HepG2 (cell line): ENCODE results near the gene SMC1B. TPM values are rescaled to one million over a fixed set of nuclear protein-coding genes. Genes with fewer than 3 reads are reported as not detected.

Experiments used
- ATAC-seq: fragments of 200-7000 bp; cut with Tn5 transposase; 3 replicates; pipeline ENCODE4 v1.9.1; 2020; ENCODE audit warnings: mild to moderate bottlenecking, moderate library complexity
- BruUV-seq: library from RNA; stranded (reverse); fragments of 400-500 nt; replicated peaks from 2 replicates; lab custom pipeline; 2021; lab: Mats Ljungman, UMichigan
- CTCF ChIA-PET: fragments of 300-600 bp; formaldehyde crosslinking; extraction: SDS; loops from one replicate; lab custom pipeline; 2021; ENCODE audit warnings: low total read pairs, inconsistent platforms, low intra/inter-chr PET ratio; lab: Yijun Ruan, JAX
- POLR2A ChIA-PET: fragments of 350-600 bp; sonication (Branson Sonifier 250); formaldehyde crosslinking; loops from one replicate; lab custom pipeline; 2020; ENCODE audit warnings: antibody characterized with exemption, inconsistent platforms; lab: Yijun Ruan, JAX
- DNase-seq: peaks from one replicate; pipeline ENCODE4 v3.0.0-alpha.2; 2015; ENCODE audit warnings: low spot score
- FAIRE-seq: peaks from 3 replicates; lab custom pipeline; 2011; peaks lifted over from hg19 to GRCh38; lab: Jason Lieb, UNC
- H2AFZ ChIP-seq: one replicate; pipeline ENCODE4 v1.6.1; 2011; ENCODE audit warnings: low read length, inconsistent platforms
- H3K27ac ChIP-seq: fragments of 300-600 bp; 3 replicates; pipeline ENCODE4 v1.8.0; 2011; ENCODE audit warnings: mixed run types, mild to moderate bottlenecking, mixed read lengths, low read length, inconsistent platforms; ENCODE audit not compliant: insufficient read depth; ENCODE audit errors: extremely low read length
- H3K27me3 ChIP-seq, 2 experiments: fragments of 200-600 bp in 1 of 2; 2 replicates in 1 of 2; 3 replicates in 1 of 2; pipeline versions ENCODE4 v1.6.0 to v1.8.0; 2011; ENCODE audit warnings: low read length in 2 of 2, mild to moderate bottlenecking in 2 of 2, moderate library complexity in 2 of 2, inconsistent platforms in 1 of 2; ENCODE audit not compliant: insufficient read depth in 2 of 2, control insufficient read depth in 1 of 2
- H3K36me3 ChIP-seq, 2 experiments: fragments of 200-600 bp in 1 of 2; replicated peaks in 1 of 2; 2 replicates in 1 of 2; 3 replicates in 1 of 2; pipeline versions ENCODE4 v1.5.1 to v1.8.0; 2011; ENCODE audit warnings: low read length in 2 of 2, inconsistent platforms in 1 of 2; ENCODE audit not compliant: insufficient read depth in 2 of 2, control insufficient read depth in 1 of 2
- H3K4me1 ChIP-seq: 2 replicates; pipeline ENCODE4 v1.5.1; 2012; ENCODE audit warnings: low read length, inconsistent platforms; ENCODE audit not compliant: insufficient read depth
- H3K4me2 ChIP-seq: 2 replicates; pipeline ENCODE4 v1.6.0; 2011; ENCODE audit warnings: low read depth, low read length, inconsistent platforms
- H3K4me3 ChIP-seq, 3 experiments: fragments of 200-600 bp in 1 of 3; sonication (generic), shearing (Covaris generic) in 1 of 3; replicated peaks in 1 of 3; 2 replicates each; pipeline ENCODE4 v1.5.1; 2011 to 2016; ENCODE audit warnings: low read length in 3 of 3, inconsistent platforms in 2 of 3, low read depth in 2 of 3, mild to moderate bottlenecking in 2 of 3, control low read depth in 1 of 3, mixed read lengths in 1 of 3; ENCODE audit not compliant: insufficient read depth in 1 of 3
- H3K79me2 ChIP-seq: one replicate; pipeline ENCODE4 v1.6.1; 2011; ENCODE audit warnings: low read length, inconsistent platforms; ENCODE audit not compliant: insufficient read depth
- H3K9ac ChIP-seq: 2 replicates; pipeline ENCODE4 v1.6.0; 2011; ENCODE audit warnings: mild to moderate bottlenecking, low read depth, low read length, inconsistent platforms; ENCODE audit not compliant: insufficient read depth
- H3K9me3 ChIP-seq: 2 replicates; pipeline ENCODE4 v1.5.1; 2012; ENCODE audit warnings: mild to moderate bottlenecking, low read length
- H4K20me1 ChIP-seq: 2 replicates; pipeline ENCODE4 v1.6.0; 2011; ENCODE audit warnings: inconsistent platforms, mild to moderate bottlenecking, low read length, moderate library complexity; ENCODE audit not compliant: insufficient read depth
- EEA1 ChIP-seq: sonication (generic); formaldehyde crosslinking; IDR thresholded peaks from 2 replicates; pipeline ENCODE4 v1.5.1; 2020; ENCODE audit warnings: mild to moderate bottlenecking, missing genetic modification reagents, borderline replicate concordance
- KDM1A ChIP-seq: IDR thresholded peaks from 2 replicates; pipeline ENCODE4 v1.6.1; 2016; ENCODE audit warnings: missing compliant biosample characterization
- KDM5A ChIP-seq: fragments of 200-600 bp; sonication (generic); IDR thresholded peaks from 2 replicates; pipeline ENCODE4 v1.7.0; 2018; ENCODE audit warnings: antibody characterized with exemption, mild to moderate bottlenecking, low read length, borderline replicate concordance
- KLF15 ChIP-seq: sonication (generic); formaldehyde crosslinking; IDR thresholded peaks from 2 replicates; pipeline ENCODE4 v1.8.1; 2023; ENCODE audit warnings: borderline replicate concordance, mild to moderate bottlenecking, inconsistent platforms, missing genetic modification reagents, mixed read lengths
- MXI1 ChIP-seq: IDR thresholded peaks from 3 replicates; pipeline ENCODE4 v1.6.1; 2012; ENCODE audit warnings: low read depth, low read length, inconsistent platforms, borderline replicate concordance
- NAIF1 ChIP-seq: sonication (generic); formaldehyde crosslinking; IDR thresholded peaks from 2 replicates; pipeline ENCODE4 v1.5.0; 2020; ENCODE audit warnings: mild to moderate bottlenecking, missing genetic modification reagents, borderline replicate concordance
- ZNF333 ChIP-seq: sonication (generic); formaldehyde crosslinking; IDR thresholded peaks from 2 replicates; pipeline ENCODE4 v1.4.0; 2020; ENCODE audit warnings: mild to moderate bottlenecking, missing genetic modification reagents, borderline replicate concordance
- ZNF614 ChIP-seq: IDR thresholded peaks from 2 replicates; pipeline ENCODE4 v1.6.1; 2018; ENCODE audit warnings: missing biosample characterization, missing genetic modification reagents, inconsistent platforms, borderline replicate concordance
- ZNF839 ChIP-seq: sonication (generic); formaldehyde crosslinking; IDR thresholded peaks from 2 replicates; pipeline ENCODE4 v1.4.0; 2020; ENCODE audit warnings: missing genetic modification reagents, mild to moderate bottlenecking, borderline replicate concordance
- ZSCAN29 ChIP-seq: sonication (generic); formaldehyde crosslinking; conservative IDR thresholded peaks from 2 replicates; pipeline ENCODE4 v1.4.0; 2020; ENCODE audit warnings: mild to moderate bottlenecking, missing genetic modification reagents
- WGBS: methylation state at CpG from one replicate; pipeline ENCODE4 v1.1.6; 2017; ENCODE audit warnings: low lambda C conversion rate; 5-methylcytosine and 5-hydroxymethylcytosine counted together
- in situ Hi-C: cut with HindIII; loops from 2 replicates; pipeline ENCODE4 v1.10.0; 2017; ENCODE audit warnings: low pct_unique_long_range_greater_than_20kb; ENCODE audit not compliant: extremely low pct_ligation_motif_present
- intact Hi-C: fragments of 100-400 bp; cut with micrococcal nuclease; formaldehyde crosslinking; loops from one replicate; pipeline ENCODE4 v1.10.0; 2022; ENCODE audit not compliant: unreplicated experiment
- polyA plus RNA-seq, 8 experiments: library from polyadenylated mRNA; depleted of rRNA in 3 of 8; stranded (reverse) in 7 of 8; unstranded in 1 of 8; fragments of >200 nt; fragmentation: Illumina TruSeq in 4 of 8; extraction: Trizol in 4 of 8; gene quantifications; 2 replicates each; pipeline versions ENCODE4 v1.2.1 to v1.2.3, GENCODE V29; 2011 to 2016; ENCODE audit warnings: low read depth in 4 of 8, missing spikeins in 1 of 8, mixed read lengths in 1 of 8; ENCODE audit not compliant: insufficient read depth in 1 of 8
- total RNA-seq, 5 experiments: library from RNA; depleted of rRNA; stranded (reverse); fragments of >200 nt; fragmentation: Illumina TruSeq; extraction: Trizol; gene quantifications; 2 replicates each; pipeline ENCODE4 v1.2.3, GENCODE V29; 2016; ENCODE audit warnings: low read depth in 1 of 5
- TF ChIP-seq, protein P1 (sequence below): sonication (generic); formaldehyde crosslinking; IDR thresholded peaks from 2 replicates; pipeline ENCODE4 v1.9.0; 2021; ENCODE audit warnings: missing genetic modification reagents, borderline replicate concordance
- TF ChIP-seq, protein P2 (sequence below): IDR thresholded peaks from 2 replicates; pipeline ENCODE4 v1.6.1; 2018; ENCODE audit warnings: missing genetic modification reagents, mild to moderate bottlenecking, missing compliant biosample characterization
- TF ChIP-seq, protein P3 (sequence below): sonication (generic); formaldehyde crosslinking; IDR thresholded peaks from 2 replicates; pipeline ENCODE4 v1.4.0; 2020; ENCODE audit warnings: missing genetic modification reagents, mild to moderate bottlenecking, borderline replicate concordance

SMC1B gene
- total and polyA plus RNA-seq, 2 of the 13 experiments (the other 11 are each of a cell fraction or from before 2014, with no cell fraction given), result not detected

DNA sequence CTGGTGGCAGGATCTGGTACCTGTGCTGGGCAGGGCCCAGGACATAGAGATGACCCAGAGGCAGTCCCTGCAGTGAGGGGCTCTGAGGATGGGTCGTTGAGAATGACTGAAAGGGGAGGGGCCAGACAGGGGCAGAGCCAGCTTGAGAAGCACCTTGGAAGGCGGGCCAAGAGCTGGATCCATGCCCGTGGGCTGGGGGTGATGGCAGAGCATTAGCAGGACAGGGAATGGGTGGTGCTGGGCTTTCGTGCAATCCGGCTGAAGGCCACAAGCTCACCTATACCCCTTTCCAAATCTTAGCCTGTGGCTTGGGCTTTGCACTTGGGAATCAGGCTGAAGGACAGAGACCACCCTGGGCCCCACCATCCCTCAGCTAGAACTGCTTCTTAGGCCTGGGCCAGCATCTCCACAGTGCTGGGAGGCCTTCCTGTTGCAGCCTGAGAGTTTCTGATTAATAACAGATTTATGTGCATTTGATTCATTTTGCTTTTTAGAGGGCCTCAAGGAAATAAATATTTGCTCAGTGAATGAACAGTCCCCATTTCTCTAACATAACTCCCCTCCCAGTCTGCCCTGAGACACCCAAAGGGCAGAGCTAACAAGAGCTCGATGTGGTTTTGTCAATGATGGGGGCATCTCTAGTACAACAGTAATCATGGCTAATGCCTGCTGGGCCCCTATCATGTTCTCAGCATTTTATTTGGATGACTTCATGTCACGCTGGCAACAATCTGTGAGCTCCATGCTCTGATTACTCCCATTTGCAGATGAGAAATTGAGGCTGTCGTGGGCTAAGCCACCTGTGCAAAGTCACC lies 39.4 kb upstream of the SMC1B start (continued):
- TF ChIP-seq, protein P1, sequence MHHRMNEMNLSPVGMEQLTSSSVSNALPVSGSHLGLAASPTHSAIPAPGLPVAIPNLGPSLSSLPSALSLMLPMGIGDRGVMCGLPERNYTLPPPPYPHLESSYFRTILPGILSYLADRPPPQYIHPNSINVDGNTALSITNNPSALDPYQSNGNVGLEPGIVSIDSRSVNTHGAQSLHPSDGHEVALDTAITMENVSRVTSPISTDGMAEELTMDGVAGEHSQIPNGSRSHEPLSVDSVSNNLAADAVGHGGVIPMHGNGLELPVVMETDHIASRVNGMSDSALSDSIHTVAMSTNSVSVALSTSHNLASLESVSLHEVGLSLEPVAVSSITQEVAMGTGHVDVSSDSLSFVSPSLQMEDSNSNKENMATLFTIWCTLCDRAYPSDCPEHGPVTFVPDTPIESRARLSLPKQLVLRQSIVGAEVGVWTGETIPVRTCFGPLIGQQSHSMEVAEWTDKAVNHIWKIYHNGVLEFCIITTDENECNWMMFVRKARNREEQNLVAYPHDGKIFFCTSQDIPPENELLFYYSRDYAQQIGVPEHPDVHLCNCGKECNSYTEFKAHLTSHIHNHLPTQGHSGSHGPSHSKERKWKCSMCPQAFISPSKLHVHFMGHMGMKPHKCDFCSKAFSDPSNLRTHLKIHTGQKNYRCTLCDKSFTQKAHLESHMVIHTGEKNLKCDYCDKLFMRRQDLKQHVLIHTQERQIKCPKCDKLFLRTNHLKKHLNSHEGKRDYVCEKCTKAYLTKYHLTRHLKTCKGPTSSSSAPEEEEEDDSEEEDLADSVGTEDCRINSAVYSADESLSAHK (CRISPR knock-in tag), result no peak
- no peak for TF ChIP-seq EEA1 (CRISPR knock-in tag)
- no peak for TF ChIP-seq KDM5A

DNA sequence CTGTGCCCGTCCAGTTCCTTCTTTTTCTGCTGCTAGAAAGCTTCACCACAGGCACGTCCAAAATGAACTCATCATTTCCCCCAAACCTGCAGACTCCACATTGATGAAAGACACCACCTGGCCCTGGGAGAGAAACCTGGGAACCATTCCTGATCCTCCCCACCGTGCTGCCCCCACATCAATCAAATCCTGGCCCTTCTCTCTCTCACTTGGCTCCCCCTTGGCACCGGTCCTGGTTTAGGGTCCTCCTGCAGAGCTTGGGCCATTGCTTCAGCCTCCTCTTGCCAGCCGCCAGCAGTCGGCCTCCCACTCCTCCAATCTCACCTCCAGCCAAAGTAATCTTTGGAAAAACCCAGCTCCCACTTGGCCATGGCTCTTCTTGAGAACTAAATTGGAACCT lies 38.6 kb upstream of the SMC1B start:
- Histone ChIP-seq H4K20me1 (no peaks in the 10 kb centered on the region), H3K9me3 (no peaks in the 10 kb centered on the region), H3K79me2 (no peaks in the 10 kb centered on the region), H3K9ac (no peak overlapping the region), H2AFZ (no peak overlapping the region), H3K4me2 (no peak overlapping the region), H3K4me1 (no peaks in the 10 kb centered on the region), H3K36me3 (no peaks in the 10 kb centered on the region), H3K27ac (no peak overlapping the region), H3K27me3 (peaks cover 1 to 21% of the 10 kb centered on the region in 2 experiments; a peak in 2 of 5 replicates), H3K4me3 (no peak overlapping the region)
- intact Hi-C loops, result no loop called here
- 41% methylated on average over 6 of the region's 6 CpGs for WGBS
- ChIA-PET POLR2A (no interaction called here), CTCF (no interaction called here)
- no peak for TF ChIP-seq KDM1A
- TF ChIP-seq, protein P2, sequence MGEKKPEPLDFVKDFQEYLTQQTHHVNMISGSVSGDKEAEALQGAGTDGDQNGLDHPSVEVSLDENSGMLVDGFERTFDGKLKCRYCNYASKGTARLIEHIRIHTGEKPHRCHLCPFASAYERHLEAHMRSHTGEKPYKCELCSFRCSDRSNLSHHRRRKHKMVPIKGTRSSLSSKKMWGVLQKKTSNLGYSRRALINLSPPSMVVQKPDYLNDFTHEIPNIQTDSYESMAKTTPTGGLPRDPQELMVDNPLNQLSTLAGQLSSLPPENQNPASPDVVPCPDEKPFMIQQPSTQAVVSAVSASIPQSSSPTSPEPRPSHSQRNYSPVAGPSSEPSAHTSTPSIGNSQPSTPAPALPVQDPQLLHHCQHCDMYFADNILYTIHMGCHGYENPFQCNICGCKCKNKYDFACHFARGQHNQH, result no peak
- no peak for TF ChIP-seq ZNF614 (CRISPR knock-in tag)
- no peak for TF ChIP-seq ZSCAN29 (CRISPR knock-in tag)
- TF ChIP-seq KLF15, result no peak
- no peak for TF ChIP-seq ZNF839 (CRISPR knock-in tag)
- no peak for TF ChIP-seq MXI1
- TF ChIP-seq ZNF333 (CRISPR knock-in tag), result no peak
- TF ChIP-seq, protein P3, sequence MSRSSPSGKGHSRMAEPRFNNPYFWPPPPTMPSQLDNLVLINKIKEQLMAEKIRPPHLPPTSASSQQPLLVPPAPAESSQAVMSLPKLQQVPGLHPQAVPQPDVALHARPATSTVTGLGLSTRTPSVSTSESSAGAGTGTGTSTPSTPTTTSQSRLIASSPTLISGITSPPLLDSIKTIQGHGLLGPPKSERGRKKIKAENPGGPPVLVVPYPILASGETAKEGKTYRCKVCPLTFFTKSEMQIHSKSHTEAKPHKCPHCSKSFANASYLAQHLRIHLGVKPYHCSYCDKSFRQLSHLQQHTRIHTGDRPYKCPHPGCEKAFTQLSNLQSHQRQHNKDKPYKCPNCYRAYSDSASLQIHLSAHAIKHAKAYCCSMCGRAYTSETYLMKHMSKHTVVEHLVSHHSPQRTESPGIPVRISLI (CRISPR knock-in tag), result no peak
- no peak for TF ChIP-seq NAIF1
- no peak for FAIRE-seq
- ATAC-seq, result no peak
- no peak for DNase-seq
- in situ Hi-C loops, result no loop called here
- no TSS peak for BruUV-seq
